Stimulated activated CD4-positive, alpha-beta T cell treated with anti-CD3 and anti-CD28 coated beads, Interleukin-2, amount 100 ng/mL, for 24 hours (primary cell): ENCODE data around the gene SND1.
A peak's percentile ranks its signal among the peaks of the same experiment; 100 is the strongest.

ENCODE experiments used
- DNase-seq, 2 donors: peaks; one replicate each; pipeline ENCODE4 v3.0.0-alpha.2; 2020

The SND1 gene

DNA sequence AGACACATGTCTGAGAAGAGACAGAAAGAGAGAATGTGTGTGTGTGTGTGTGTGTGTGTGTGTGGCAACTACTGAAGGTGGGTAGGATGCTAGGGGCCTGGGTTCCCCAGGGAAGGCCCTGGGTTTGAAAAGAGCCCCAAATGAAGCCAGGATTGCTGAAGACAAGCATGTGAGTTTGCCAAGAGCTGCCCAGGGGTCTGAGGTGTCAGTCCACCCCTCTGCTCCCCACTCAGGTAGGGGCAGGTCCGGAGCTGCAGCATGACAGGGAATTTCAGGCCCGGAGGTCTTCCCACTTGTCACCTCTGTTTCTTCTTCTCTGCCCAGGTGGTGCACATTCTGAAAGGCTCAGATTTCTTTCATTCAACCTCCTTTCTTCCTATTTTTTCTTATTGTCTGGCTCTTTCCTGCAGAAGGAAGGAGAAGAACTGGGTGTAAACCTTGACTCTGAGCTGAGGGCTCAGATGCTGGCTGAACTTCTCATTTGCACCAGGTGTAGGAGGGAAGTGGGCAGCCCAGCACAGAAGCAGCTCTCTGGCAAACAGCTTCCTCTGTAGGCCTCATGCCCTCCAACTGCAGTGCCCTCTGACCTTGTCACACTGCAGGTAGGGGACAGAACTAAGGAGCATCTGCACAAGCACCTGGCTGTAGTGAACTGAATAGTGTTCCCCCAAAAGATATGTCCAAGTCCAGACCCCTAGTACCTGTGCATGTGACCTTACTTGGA, 458.8 kb downstream of the SND1 start:
- DNase-seq, result no peak

DNA sequence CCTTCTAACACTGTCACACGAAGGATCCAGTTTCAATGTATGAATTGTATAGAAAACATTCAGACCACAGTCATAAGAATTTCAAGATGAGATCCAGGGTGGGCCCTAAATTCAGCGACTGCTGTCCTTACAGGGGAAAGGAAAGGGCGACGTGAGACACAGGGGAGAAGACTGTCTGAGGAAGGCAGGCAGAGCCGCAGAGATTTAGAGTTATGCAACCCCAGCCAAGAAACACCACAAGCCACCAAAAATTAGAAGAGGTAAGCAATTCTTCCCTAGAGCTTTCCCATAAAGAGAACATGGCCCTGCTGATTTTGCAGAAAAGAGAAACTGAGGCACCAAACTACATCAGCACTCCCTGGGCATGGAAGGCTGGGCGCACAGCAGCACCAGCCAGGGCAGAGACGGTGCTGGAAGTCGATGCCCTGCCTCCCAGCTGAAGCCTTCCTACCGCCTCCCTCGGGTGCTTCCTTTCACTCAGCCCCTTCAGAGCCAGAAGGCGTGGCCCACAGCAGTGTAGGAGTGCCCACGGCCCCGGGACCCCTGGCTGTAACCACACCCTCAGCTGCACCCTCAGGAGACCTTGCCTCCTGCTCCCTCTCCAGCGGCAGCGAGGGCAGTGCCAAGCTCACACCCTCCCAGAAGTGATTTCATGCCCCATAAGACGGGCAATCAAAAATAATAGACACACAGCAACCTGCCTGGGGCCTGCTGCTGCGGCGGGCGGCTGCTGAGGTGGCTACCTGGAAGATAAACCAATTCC, 460.2 kb downstream of the SND1 start:
- no peak for DNase-seq

DNA sequence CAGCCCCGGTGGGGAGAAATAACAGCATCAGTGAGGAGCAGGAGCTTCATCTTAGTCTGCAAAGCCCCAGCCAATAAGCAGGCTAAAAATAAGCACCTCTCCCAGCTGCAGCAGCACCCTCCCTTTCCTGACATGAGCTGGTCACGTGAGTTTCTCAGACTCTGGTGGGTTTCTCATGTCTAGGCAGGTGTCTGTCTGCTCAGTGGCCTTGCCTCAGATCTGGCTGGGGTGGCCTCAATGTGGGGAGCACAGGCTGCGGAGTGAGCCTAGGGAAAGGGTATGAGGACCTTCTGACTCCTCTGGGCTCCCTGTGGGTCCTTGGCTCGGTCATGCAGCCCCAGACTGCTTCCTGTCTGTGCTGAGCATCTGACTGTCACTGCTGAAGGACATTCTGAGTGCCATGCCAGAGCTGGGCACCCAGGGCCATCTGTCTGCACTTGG, 460.8 kb downstream of the SND1 start:
- DNase-seq, result no peak

DNA sequence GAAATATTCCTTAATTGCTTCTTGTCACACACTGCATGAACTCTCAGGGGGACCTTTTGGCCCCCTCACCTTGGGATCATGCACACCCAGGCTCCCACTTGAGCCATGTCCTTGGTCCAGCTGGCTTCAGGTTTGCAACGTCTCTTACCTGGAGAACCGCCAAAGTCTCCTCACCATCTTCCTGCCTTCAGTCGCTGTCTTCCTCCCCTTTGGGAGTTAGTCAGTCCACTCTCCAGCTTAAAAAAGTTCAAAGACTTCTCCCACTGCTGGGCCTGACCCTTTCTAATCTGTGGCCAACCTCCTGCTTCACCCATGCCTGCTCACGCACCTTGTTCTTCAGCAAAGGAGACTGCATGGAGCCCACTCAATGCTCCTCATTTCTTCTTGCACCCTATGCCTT, 461.8 kb downstream of the SND1 start:
- DNase-seq, result no peak

DNA sequence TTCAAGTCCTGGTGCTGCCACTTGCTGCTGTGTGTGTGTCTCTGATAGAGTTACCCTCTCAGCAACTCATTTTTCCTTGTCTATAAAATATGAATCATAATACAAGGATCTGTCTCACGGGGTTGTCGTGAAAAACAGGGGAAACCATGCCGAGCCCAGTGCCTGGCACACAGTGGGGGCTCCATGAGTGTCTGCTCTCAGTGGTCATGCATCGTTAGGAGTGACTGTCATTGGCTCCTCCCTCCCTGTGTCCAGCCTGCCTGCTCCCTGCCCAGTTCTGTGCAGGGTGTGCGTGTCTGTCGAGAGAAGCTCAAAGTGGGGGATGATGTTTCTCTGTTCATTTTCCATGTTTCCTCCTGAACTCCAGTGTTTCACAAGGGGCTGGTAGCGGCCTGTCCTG, 462.8 kb downstream of the SND1 start:
- DNase-seq, result no peak

DNA sequence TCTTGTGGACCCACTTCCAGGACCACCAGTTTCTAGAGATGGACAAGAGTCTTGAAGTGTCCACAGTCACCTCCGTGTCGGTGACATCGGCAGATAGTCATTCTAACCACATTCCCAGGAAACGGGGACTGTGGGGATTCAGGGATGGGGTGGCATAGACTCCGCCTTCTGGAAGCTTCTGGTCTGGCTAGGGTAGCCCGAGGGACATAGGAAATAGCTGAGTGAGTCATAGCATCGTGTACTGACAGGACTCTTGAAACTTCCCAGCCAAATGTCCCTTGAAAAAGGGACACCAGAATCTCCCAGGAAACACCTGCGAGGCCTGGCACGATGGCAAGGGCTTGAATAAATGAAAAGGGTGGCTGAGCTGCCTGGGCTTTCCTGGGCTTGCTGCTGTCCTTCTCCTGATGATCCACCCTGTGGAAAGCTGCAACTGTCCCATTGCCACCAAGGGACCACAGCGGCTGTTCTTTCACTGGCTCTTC, 463.4 kb downstream of the SND1 start:
- peak in 1 of 2 donors; percentile 3 for DNase-seq

DNA sequence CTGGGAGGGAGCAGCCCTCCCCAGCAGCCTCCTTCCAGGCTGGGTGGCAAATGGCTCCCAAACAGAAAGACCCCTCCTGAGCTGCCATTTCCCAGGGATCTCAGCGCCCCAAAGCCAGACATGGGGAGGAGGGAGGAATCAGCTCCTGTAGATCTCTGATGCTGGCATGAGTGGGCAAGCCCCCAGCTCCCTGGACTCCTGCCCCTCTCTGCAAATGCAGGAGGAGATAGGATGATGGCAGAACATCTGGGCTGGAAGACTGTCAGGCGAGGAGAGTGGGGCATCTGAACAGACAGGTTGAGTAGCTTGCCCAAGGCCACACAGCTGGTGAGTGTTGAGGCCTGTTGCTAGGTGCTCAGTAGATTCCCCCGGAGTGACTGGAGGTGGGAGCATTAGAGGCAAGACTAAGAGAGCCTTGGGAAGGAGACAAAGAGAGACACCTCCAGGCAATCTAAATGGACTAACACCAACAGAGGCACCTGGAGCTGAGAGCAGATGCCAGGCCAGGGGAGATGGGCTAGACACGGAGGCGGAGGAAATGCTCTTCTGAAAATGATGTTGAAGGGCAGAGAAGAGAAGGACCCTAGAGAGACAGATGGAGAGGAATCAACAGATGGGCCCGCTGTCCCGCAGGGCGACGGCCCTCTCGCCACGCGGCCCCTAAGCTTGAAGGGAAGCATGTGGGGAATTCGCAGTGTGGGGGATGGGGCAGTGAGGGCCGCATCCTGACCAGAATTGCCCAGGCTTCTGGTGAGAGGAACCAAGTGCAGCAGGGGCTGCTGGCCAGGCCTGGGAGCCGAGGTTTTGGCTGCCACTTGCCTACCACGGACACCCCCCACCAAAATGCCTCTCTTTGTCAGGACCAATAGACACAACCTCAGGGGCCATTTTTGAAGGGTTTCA, 464.1 kb downstream of the SND1 start:
- peak in 1 of 2 donors; percentile 8 for DNase-seq

DNA sequence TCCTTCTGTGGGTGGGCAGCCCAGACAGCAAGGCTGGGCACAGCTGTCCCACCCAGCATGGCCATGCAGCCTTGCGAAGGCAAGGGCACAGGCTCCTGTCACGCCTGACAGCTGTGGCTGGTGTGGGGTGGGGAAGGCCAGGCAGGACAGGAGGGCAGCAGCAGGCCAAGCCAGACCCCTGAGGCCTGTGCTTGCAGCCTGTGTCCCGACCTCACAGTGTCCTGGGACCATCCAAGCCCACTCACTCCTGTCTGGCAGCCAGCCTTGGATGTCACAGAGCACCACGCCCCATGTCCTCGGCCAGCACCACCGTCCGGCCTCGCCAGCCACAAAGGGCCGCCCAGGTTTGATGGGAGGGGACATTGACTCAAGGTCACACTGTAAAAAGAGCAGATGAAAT, 464.7 kb downstream of the SND1 start:
- peak in 1 of 2 donors; percentile 12 for DNase-seq

DNA sequence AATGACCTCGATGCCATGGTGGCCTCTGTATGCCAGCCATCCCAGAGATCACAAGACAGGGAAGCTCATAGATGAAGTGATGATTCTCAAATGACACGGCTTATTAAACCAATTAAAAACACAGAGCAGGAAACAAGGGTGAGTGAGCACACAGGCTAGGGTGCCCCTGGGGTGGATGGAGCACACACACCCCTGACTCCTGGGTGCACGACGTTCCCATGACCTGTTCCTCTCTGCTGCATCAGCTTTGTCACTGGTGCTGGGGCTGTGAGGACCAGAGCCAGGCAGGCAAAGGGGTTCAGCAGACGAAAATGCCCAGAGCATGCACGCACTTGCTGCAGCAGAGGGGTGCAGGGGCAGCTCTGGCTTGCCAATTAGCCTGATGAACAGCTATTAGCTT, 465.7 kb downstream of the SND1 start:
- peak in 1 of 2 donors; percentile 1 for DNase-seq

DNA sequence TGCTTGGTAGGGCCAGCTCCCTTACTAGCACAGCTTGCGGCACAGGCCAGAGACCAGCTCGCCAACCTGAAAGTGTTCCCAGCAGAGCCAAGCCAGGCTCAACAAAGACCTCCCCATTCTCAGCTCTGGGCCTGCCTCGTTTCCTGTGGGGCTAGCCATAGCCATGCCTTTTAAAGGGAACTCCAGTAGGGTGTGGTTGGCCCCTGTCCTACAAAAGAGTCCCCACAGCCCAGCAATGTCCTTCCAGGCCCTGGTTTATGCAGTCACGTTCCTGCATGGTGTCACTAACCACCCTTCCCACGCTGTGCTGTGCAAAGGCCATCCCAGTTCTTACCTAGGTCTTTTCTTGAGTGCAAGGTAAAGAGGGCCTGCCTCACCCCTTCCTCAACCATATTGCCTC, 467.0 kb downstream of the SND1 start:
- DNase-seq, result peak in 1 of 2 donors; percentile 5

DNA sequence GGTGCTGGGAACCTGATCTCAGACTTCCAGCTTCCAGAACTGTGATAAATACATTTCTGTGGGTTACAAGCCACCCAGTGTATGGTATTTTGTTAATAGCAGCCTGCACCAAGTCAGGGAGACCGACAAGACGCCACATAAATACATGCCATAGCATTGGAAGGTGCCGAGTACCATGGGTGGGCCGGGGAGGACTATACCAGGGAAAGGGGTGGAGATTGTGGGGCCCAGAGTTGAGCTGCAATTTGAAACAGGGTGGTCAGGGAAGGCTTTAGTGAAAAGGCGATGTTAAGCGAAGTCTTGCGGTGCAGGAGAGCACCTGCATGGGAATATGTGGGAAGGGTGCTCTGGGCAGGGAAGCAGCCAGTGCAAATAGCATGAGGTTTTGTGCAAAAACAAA, 468.1 kb downstream of the SND1 start:
- peak in 1 of 2 donors; percentile 11 for DNase-seq

DNA sequence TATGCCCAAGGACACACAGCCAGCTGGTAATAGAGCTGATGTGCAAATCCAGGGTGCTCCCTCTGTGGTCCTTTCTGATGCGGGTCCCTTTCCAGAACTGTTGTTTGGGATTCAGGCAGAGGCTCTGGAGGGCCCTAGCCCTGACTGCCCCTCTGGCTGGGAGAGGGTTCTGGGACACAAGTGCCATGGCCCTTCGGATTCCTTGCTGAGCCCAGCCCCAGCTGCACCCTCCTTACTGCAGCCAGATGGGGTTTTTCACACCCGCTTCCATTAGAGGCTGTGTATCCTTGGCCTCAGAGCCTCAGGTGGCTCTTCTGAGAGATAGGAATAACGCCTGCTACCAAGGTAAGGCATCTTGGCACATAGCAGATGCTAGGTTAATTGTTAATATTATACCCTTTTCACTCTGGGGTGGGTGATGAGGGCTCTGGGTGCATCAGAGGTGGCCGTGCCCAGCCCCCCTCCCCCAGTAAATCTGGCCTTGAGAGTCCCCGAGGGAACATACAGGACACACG, 469.0 kb downstream of the SND1 start:
- no peak for DNase-seq

DNA sequence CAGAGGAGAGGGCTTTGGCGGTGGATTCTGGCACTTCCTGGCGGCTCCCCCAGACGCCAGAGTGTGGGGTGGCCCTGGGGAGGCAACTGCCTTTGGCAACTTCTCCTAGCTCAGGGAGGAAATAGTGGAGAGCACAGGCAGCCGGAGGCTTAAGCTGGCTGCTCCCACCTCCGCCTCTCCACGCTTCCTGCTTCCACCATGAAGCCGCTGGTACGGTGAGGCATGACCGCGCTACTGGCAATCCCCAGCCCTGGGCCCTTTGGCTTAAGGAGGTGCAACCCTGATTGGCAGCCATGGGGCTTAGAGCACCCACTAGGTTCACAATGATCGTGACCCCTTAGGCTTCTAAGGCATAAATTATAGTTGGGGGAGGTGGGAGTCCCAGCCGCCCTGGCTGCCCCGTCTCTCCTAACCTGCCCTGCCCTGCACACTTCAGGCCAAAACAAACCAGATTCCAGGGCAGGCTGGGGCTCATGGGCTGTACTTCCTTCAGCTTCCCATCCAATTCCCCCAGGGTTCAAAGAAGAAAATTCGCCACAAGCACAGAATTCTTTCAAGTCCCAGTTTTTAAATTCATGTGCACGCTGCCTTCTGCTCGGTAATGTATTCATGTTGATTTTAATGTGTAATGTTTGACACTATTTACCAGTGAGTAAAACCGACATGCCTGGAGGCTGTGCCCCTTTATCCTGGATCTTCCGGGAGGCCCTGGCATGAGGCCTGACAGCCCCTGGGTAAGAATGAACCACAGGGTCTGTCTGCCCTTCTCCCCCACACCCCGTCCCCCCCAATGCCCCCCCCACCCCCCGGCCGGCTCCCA, 469.9 kb downstream of the SND1 start:
- no peak for DNase-seq

DNA sequence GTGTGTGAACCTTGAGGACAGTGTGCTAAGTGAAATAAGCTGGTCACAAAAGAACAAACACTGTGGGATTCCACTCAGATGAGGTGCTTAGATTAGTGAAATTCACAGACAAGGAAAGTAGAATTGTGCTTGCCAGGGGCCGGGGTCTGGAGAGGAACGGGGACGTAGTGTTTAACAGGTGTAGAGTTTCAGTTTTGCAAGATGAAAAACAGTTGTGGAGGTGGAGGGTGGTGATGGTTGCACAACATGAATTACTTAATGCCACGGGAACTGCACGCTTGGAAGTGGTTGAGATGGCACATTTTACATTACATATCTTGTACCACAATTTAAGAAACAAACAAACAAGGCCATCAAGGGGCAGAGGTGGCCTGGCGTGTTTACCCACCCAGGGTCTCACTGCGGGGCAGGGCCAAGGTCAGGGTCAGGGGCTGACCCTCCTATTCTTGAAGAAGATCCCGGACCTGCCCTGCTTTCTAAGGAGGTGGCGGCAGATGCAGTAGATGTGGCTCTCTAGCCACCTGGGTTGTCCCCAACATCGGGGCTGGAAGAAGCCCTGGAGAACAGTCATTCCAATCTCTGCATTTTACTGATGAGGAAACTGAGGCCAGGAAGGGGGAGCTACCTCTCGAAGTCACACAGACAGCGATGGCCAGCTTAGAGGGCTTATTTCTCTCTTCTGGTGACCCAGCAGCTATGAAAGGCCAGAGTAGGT, 470.7 kb downstream of the SND1 start:
- no peak for DNase-seq

DNA sequence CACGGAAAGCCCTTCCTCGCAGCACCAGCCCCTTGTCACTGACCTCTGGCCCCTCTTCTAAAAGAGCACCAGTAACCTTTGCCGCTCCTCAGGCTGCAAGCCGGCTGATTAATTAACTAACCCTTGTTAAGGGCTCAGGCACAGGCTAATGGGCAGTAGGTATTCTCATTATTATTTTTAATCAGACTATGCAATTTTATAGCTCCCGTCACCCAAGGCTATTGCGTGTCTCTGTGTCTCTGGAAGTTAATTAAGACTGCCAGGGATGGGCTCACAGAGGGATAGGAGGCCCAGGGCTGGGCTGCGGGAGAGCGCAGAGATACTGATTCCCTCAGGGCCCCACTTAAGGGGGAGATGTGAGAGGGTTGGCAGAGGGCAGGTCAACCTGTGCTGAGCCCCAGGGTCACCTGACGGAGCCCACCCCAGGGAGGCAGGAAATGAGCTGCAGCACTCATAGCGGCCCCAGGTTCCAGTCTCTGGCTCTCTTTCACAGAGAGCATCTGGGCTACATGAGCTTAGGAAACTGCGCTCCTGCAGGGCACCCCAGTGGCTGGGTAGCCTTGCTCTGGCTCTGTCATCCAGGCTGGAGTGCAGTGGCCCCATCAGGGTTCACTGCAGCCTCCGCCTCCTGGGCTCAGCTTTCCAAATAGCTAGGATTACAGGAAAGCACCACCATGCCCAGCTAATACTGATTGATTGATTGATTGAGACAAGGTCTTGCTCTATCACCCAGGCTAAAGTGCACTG, 471.5 kb downstream of the SND1 start:
- DNase-seq, result no peak

DNA sequence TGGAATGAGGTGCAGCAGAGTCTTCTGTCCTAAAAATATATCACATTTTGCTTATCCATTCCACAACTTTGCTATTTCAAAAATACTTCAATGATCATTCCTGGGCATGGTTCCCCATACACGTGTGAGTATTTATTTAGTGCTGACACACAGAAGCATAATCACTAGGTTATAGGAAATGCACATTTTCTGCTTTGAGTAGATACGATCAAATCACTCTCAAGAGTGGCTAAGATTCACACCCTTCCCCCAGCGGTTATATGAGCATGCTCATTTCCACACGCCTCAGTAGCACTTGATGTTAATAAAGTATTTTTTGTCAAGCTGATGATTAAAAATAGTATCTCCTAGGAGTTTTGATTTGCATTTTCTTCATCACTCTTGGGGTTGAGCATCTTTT, 472.8 kb downstream of the SND1 start:
- DNase-seq, result no peak

DNA sequence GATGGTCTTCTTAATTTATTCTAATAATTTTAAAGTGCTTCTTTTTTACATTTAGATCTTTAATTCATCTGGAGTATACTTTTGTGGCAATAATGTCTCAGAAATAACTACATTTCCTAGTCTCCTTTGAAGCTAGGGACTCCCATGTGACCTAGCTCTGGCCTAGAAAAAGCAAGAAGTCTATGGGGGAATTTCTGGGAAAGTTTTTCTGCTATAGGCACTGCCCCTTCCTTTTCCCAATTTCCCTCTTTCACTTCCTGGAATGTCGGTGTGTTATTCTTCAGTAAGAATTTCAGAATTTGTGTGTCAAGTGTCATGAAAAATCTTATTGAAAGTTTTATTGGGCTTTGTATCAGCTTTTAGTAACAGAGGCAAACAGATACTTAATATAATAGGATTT, 473.8 kb downstream of the SND1 start:
- no peak for DNase-seq

DNA sequence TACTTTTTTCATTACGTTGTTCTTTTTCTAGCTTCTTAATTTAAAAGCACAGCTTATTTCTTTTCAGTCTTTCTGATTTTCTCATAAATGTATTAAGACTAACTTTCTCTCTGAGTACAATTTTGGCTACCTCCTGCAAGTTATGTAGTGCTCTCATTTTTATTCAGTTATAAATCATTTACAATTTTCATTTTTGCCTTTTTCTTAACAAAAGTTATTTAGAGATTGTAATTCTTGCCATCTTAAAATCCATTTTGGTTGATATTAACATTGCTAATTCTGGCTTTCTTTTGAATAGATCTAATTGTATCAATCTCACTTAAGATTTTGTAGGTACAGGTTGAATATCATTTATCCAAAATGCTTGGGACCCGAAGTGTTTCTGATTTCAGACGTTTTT, 476.4 kb downstream of the SND1 start:
- DNase-seq, result no peak

DNA sequence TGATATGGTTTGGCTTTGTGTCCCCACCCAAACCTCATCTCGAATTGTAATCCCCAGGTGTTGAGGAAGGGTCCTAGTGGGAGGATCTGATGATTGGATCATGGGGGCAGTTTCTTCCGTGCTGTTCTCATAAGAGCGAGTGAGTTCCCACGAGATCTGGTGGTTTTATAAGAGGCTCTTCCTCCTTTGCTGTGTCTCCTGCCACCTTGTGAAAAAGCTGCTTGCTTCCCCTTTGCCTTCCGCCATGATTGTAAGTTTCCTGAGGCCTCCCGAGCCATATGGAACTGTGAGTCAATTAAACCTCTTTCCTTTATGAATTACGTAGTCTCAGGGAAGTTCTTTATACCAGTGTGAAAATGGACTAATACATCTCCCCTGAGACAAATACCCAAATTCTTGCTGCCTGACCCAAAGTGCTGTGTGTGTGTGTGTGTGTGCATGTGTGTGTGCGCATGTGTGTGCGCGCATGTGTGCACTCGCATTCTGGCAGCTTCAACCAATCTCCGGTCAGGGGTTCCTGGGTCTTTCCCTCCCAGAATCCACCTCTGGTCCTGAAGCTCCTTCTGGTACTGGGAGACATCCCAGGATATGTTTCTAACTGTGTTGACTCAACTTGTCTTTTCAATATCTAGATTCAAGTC, 477.4 kb downstream of the SND1 start:
- no peak for DNase-seq

DNA sequence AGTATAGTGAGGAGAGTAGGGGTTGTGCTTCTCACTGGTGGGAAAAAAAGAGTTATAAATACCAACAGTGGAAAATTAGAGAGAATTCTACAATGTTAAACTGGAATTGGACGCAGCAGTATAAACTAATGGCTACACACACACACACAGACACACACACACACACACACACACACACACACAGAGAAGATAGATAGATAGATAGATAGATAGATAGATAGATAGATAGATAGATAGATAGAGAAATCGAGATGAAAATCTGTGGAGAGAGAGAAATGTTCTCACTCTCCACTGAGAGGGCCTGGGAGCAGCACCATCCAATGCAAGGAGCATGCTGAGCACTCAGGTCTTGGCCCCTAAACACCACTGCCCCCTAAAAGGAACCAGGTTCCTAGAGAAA, 479.1 kb downstream of the SND1 start:
- DNase-seq, result no peak
